K562 (cell line): ENCODE results near the gene GLRX. TPM values are rescaled to one million over a fixed set of nuclear protein-coding genes. Genes with fewer than 3 reads are reported as not detected.

Experiments used
- ATAC-seq: fragments of 200-7000 bp; cut with Tn5 transposase; 3 replicates; pipeline ENCODE4 v1.9.1; 2020; ENCODE audit warnings: moderate library complexity
- BruUV-seq: library from RNA; stranded (reverse); fragments of 400-500 nt; replicated peaks from 2 replicates; lab custom pipeline; 2021; lab: Mats Ljungman, UMichigan
- CTCF ChIA-PET: fragments of 300-600 bp; formaldehyde crosslinking; extraction: SDS; loops from one replicate; lab custom pipeline; 2021; ENCODE audit warnings: low intra/inter-chr PET ratio; lab: Yijun Ruan, JAX
- POLR2A ChIA-PET: fragments of 300-600, 350-650 bp; sonication (Branson Sonifier 250); formaldehyde crosslinking; extraction: SDS; loops from one replicate; lab custom pipeline; 2021; ENCODE audit warnings: antibody characterized with exemption, inconsistent platforms; lab: Yijun Ruan, JAX
- DNase-seq, 4 experiments: peaks; one replicate each; pipeline versions ENCODE4 v3.0.0 to v3.0.0-alpha.2; 2011 to 2018; ENCODE audit warnings: low spot score in 3 of 4, mixed read lengths in 3 of 4; ENCODE audit errors: extremely low read depth in 1 of 4
- FAIRE-seq: peaks from 2 replicates; lab custom pipeline; 2011; peaks lifted over from hg19 to GRCh38; lab: Jason Lieb, UNC
- H2AFZ ChIP-seq: 2 replicates; pipeline ENCODE4 v1.6.0; 2011; ENCODE audit warnings: low read depth, low read length, control low read depth, inconsistent platforms
- H3K27ac ChIP-seq: fragments of 200-600 bp; 3 replicates; pipeline ENCODE4 v1.8.0; 2011; ENCODE audit warnings: low read depth, mild to moderate bottlenecking, control low read depth, inconsistent platforms, low read length, moderate library complexity, mixed read lengths; ENCODE audit errors: extremely low read depth
- H3K27me3 ChIP-seq, 2 experiments: fragments of 300-600 bp in 1 of 2; 2 replicates in 1 of 2; 3 replicates in 1 of 2; pipeline versions ENCODE4 v1.6.0 to v1.8.0; 2011; ENCODE audit warnings: inconsistent platforms in 2 of 2, low read length in 2 of 2, mild to moderate bottlenecking in 1 of 2, mixed read lengths in 1 of 2, moderate library complexity in 1 of 2; ENCODE audit not compliant: control insufficient read depth in 2 of 2, insufficient read depth in 2 of 2
- H3K36me3 ChIP-seq: fragments of 300-600 bp; 3 replicates; pipeline ENCODE4 v1.8.0; 2011; ENCODE audit warnings: mild to moderate bottlenecking, low read length, inconsistent platforms; ENCODE audit not compliant: control insufficient read depth, insufficient read depth
- H3K4me1 ChIP-seq, 2 experiments: fragments of 200-600 bp in 1 of 2; replicated peaks in 1 of 2; 2 replicates in 1 of 2; 3 replicates in 1 of 2; pipeline versions ENCODE4 v1.5.1 to v1.8.0; 2011; ENCODE audit warnings: inconsistent platforms in 2 of 2, low read length in 2 of 2, mild to moderate bottlenecking in 1 of 2, mixed read lengths in 1 of 2, moderate library complexity in 1 of 2; ENCODE audit not compliant: control insufficient read depth in 2 of 2, insufficient read depth in 2 of 2
- H3K4me2 ChIP-seq: 2 replicates; pipeline ENCODE4 v1.6.1; 2011; ENCODE audit warnings: low read length, control low read depth, inconsistent platforms, mixed read lengths; ENCODE audit not compliant: insufficient read depth
- H3K4me3 ChIP-seq: fragments of 200-600 bp; sonication (generic), shearing (Covaris generic); 2 replicates; pipeline ENCODE4 v1.5.1; 2016; ENCODE audit warnings: control low read depth, inconsistent platforms
- H3K79me2 ChIP-seq: fragments of 200-600 bp; 3 replicates; pipeline ENCODE4 v1.8.0; 2011; ENCODE audit warnings: low read length, inconsistent platforms; ENCODE audit not compliant: control insufficient read depth, insufficient read depth
- H3K9ac ChIP-seq, 2 experiments: 2 replicates each; pipeline versions ENCODE4 v1.6.0 to v1.6.1; 2011; ENCODE audit warnings: low read depth in 2 of 2, low read length in 2 of 2, control low read depth in 1 of 2, inconsistent platforms in 1 of 2, mild to moderate bottlenecking in 1 of 2, mixed read lengths in 1 of 2; ENCODE audit not compliant: insufficient read depth in 1 of 2
- H3K9me1 ChIP-seq: one replicate; pipeline ENCODE4 v1.6.0; 2011; ENCODE audit warnings: inconsistent platforms, mild to moderate bottlenecking, low read length, moderate library complexity; ENCODE audit not compliant: control insufficient read depth, insufficient read depth
- H3K9me3 ChIP-seq: replicated peaks from 2 replicates; pipeline ENCODE4 v1.5.1; 2011; ENCODE audit warnings: low read depth, low read length, inconsistent platforms; ENCODE audit not compliant: control insufficient read depth, insufficient read depth
- H4K20me1 ChIP-seq: replicated peaks from 2 replicates; pipeline ENCODE4 v1.6.1; 2011; ENCODE audit warnings: low read length, inconsistent platforms, mixed read lengths; ENCODE audit not compliant: control insufficient read depth, insufficient read depth
- BACH1 ChIP-seq: fragments of 200-800 bp; sonication (Bioruptor generic); IDR thresholded peaks from 2 replicates; pipeline ENCODE4 v1.6.1; 2016; ENCODE audit warnings: missing genetic modification characterization, missing compliant biosample characterization
- CBX5 ChIP-seq: IDR thresholded peaks from 2 replicates; pipeline ENCODE4 v1.6.1; 2014; ENCODE audit warnings: low read depth, borderline replicate concordance
- DPF2 ChIP-seq: fragments of 450-650 bp; IDR thresholded peaks from 2 replicates; pipeline ENCODE4 v1.6.1; 2016
- E2F5 ChIP-seq: sonication (generic); formaldehyde crosslinking; IDR thresholded peaks from 2 replicates; pipeline ENCODE4 v1.8.0; 2022; ENCODE audit warnings: mild to moderate bottlenecking, missing genetic modification reagents
- ETV1 ChIP-seq: fragments of 450-650 bp; conservative IDR thresholded peaks from 2 replicates; pipeline ENCODE4 v1.6.1; 2016; ENCODE audit warnings: missing genetic modification characterization, control low read depth, low read depth, missing compliant biosample characterization
- FOXK2 ChIP-seq, 2 experiments: fragments of 450-650 bp; IDR thresholded peaks in 1 of 2; conservative IDR thresholded peaks in 1 of 2; 2 replicates each; pipeline ENCODE4 v1.6.1; 2016; ENCODE audit warnings: low read depth in 2 of 2, mild to moderate bottlenecking in 1 of 2
- HBP1 ChIP-seq: fragments of 450-650 bp; formaldehyde crosslinking; IDR thresholded peaks from 2 replicates; pipeline ENCODE4 v1.4.0; 2022; ENCODE audit warnings: missing genetic modification characterization
- HDAC2 ChIP-seq: fragments of 450-650 bp; IDR thresholded peaks from 2 replicates; pipeline ENCODE4 v1.6.1; 2016; ENCODE audit warnings: mild to moderate bottlenecking
- HDAC6 ChIP-seq: IDR thresholded peaks from 2 replicates; pipeline ENCODE4 v1.6.1; 2012; ENCODE audit warnings: low read depth, mild to moderate bottlenecking, control low read depth, inconsistent platforms, low read length, moderate library complexity
- HNRNPUL1 ChIP-seq: fragments of 200-400 bp; formaldehyde crosslinking; IDR thresholded peaks from 2 replicates; pipeline ENCODE4 v1.6.1; 2017; ENCODE audit warnings: low read length
- MAZ ChIP-seq, 2 experiments: fragments of 450-650 bp in 1 of 2; sonication (generic) in 1 of 2; formaldehyde crosslinking; IDR thresholded peaks in 1 of 2; conservative IDR thresholded peaks in 1 of 2; 2 replicates each; pipeline versions ENCODE4 v1.4.0 to v1.5.0; 2020; ENCODE audit warnings: mild to moderate bottlenecking in 1 of 2, missing genetic modification reagents in 1 of 2
- MTA2 ChIP-seq: fragments of 450-650 bp; IDR thresholded peaks from 2 replicates; pipeline ENCODE4 v1.6.1; 2016; ENCODE audit warnings: low read depth
- NR3C1 ChIP-seq: sonication (generic); formaldehyde crosslinking; IDR thresholded peaks from 2 replicates; pipeline ENCODE4 v1.8.1; 2022; ENCODE audit warnings: missing genetic modification reagents
- SIN3A ChIP-seq, 2 experiments: fragments of 150-350 bp in 1 of 2; IDR thresholded peaks; 2 replicates each; pipeline ENCODE4 v1.6.1; 2011 to 2016; ENCODE audit warnings: borderline replicate concordance in 2 of 2, low read depth in 2 of 2, low read length in 2 of 2, mild to moderate bottlenecking in 2 of 2, moderate library complexity in 2 of 2; ENCODE audit not compliant: control insufficient read depth in 1 of 2
- SIX5 ChIP-seq, 2 experiments: IDR thresholded peaks; 2 replicates each; pipeline ENCODE4 v1.6.1; 2011; ENCODE audit warnings: low read length in 2 of 2, borderline replicate concordance in 1 of 2, low read depth in 1 of 2, mild to moderate bottlenecking in 1 of 2, moderate library complexity in 1 of 2; ENCODE audit not compliant: insufficient read depth in 1 of 2
- SNAPC5 ChIP-seq: fragments of 250-450 bp; sonication (Bioruptor Pico); IDR thresholded peaks from 2 replicates; pipeline ENCODE4 v1.8.0; 2021; ENCODE audit warnings: moderate library complexity, mild to moderate bottlenecking, inconsistent platforms
- ZBED1 ChIP-seq: IDR thresholded peaks from 2 replicates; pipeline ENCODE4 v1.6.1; 2014
- ZFP30 ChIP-seq: fragments of 250-450 bp; sonication (Bioruptor Pico); IDR thresholded peaks from 2 replicates; pipeline ENCODE4 v1.8.0; 2022; ENCODE audit warnings: moderate library complexity, mild to moderate bottlenecking, inconsistent platforms, borderline replicate concordance
- ZKSCAN8 ChIP-seq: fragments of 200-800 bp; sonication (Bioruptor generic); IDR thresholded peaks from 2 replicates; pipeline ENCODE4 v1.6.1; 2016; ENCODE audit warnings: missing genetic modification characterization, missing compliant biosample characterization
- ZNF316 ChIP-seq: fragments of 450-650 bp; IDR thresholded peaks from 2 replicates; pipeline ENCODE4 v1.6.1; 2016
- ZNF511 ChIP-seq: sonication (generic); formaldehyde crosslinking; IDR thresholded peaks from 2 replicates; pipeline ENCODE4 v1.8.0; 2022; ENCODE audit warnings: mild to moderate bottlenecking, missing genetic modification reagents
- WGBS: fragments of 100-300 bp; shearing (Covaris generic); methylation state at CpG from one replicate; pipeline ENCODE4 v1.1.6; 2016; ENCODE audit warnings: low coverage, mixed read lengths; ENCODE audit not compliant: insufficient coverage; ENCODE audit errors: missing lambda C conversion rate; 5-methylcytosine and 5-hydroxymethylcytosine counted together
- in situ Hi-C: fragments of 300-500 bp; cut with MboI; formaldehyde crosslinking; loops from 4 replicates; pipeline ENCODE4 v1.15.0; 2018; ENCODE audit warnings: inconsistent platforms, mixed read lengths
- intact Hi-C: fragments of 100-400 bp; cut with micrococcal nuclease; formaldehyde crosslinking; loops from 2 replicates; pipeline ENCODE4 v1.14.2; 2022
- polyA plus RNA-seq, 8 experiments: library from polyadenylated mRNA; depleted of rRNA in 4 of 8; stranded (reverse) in 5 of 8; unstranded in 3 of 8; fragments of >200 nt; fragmentation: Nextera tagmentation in 2 of 8; fragmentation: Illumina TruSeq in 1 of 8; extraction: Ambion mirVana in 2 of 8; extraction: Trizol in 1 of 8; gene quantifications; 2 replicates each; pipeline versions ENCODE4 v1.2.1 to v1.2.3, GENCODE V29; 2011 to 2014; ENCODE audit warnings: inconsistent platforms in 1 of 8, missing spikeins in 1 of 8
- total RNA-seq, 7 experiments: library from RNA; depleted of rRNA in 6 of 7; stranded (reverse); fragments of >200 nt in 6 of 7; fragmentation: Illumina TruSeq in 2 of 7; extraction: Trizol in 2 of 7; gene quantifications; 2 replicates each; pipeline versions ENCODE4 v1.2.1 to v1.2.3, GENCODE V29; 2011 to 2021; ENCODE audit warnings: low replicate concordance in 1 of 7

GLRX gene
- total and polyA plus RNA-seq, 9 of the 15 experiments (the other 6 are each of a cell fraction or from before 2014, with no cell fraction given): 2.3 to 11.2 (median 4.6) TPM

- BruUV-seq: no TSS peak
- ATAC-seq: peak; percentile 9
- no peaks in the 10 kb centered on the region for H3K9me3 ChIP-seq
- intact Hi-C loops (no loop called here), in situ Hi-C loops (no loop called here)
- no peaks in the 10 kb centered on the region for H3K79me2 ChIP-seq
- peak overlapping the region; percentile 80 for H3K4me2 ChIP-seq
- peak overlapping the region; percentile 95 for H2AFZ ChIP-seq
- POLR2A ChIA-PET: interaction anchor here (0.5 to 1.5 kb wide), 9 partner anchors 9 to 176 kb away, joined by 3 to 6 read pairs (median 3); partner anchors contain the start of gene RFESD
- CTCF ChIA-PET: no interaction called here
- no peak for FAIRE-seq
- H3K27ac ChIP-seq: peak overlapping the region; percentile 41
- H3K9me1 ChIP-seq: peaks cover 6% of the 10 kb centered on the region
- peak in 1 of 4 experiments; percentile 10 for DNase-seq
- H4K20me1 ChIP-seq: no peaks in the 10 kb centered on the region
- H3K9ac ChIP-seq: peak overlapping the region; percentile 32 to 52; a peak in 3 of 4 replicates
- H3K36me3 ChIP-seq: no peaks in the 10 kb centered on the region
- no peaks in the 10 kb centered on the region for H3K27me3 ChIP-seq
- H3K4me3 ChIP-seq: no peak overlapping the region
- 18% methylated on average over 7 of the region's 7 CpGs for WGBS
- H3K4me1 ChIP-seq: peaks cover 38 to 44% of the 10 kb centered on the region in 2 experiments
- TF ChIP-seq BACH1 (tag) (peak; percentile 42; the same call in 1 of the 2 replicates), ZFP30 (CRISPR knock-in tag) (no peak), HBP1 (CRISPR knock-in tag) (no peak), SIN3A (IDR thresholded peaks at IDR 0.05; ENCODE audit: borderline replicate concordance in 2 of 2, control insufficient read depth in 1 of 2, low read depth in 2 of 2, low read length in 2 of 2) (0 out of 4 replicates have a peak, but pooled peaks of 1 of the 2 experiments have one; percentile 7), HDAC6 (no peak), ZNF316 (no peak), FOXK2 (conservative IDR thresholded peaks at IDR 0.05 in 1 of 2, IDR thresholded peaks at IDR 0.05 in 1 of 2; ENCODE audit: low read depth in 2 of 2) (no peak), HNRNPUL1 (no peak), SIX5 (IDR thresholded peaks at IDR 0.05; ENCODE audit: borderline replicate concordance in 1 of 2, insufficient read depth in 1 of 2, low read depth in 1 of 2, low read length in 2 of 2) (no peak), E2F5 (no peak), MTA2 (no peak), ZKSCAN8 (CRISPR knock-in tag) (no peak), SNAPC5 (CRISPR knock-in tag) (no peak), NR3C1 (CRISPR knock-in tag) (no peak), ZBED1 (no peak), ETV1 (tag) (0 out of 2 replicates have a peak, but pooled peaks have one; percentile 10), DPF2 (no peak), HDAC2 (peak; percentile 35; the same call in 1 of the 2 replicates), MAZ (CRISPR knock-in tag; conservative IDR thresholded peaks at IDR 0.05 in 1 of 2, IDR thresholded peaks at IDR 0.05 in 1 of 2) (peak in 1 of 2 experiments; percentile 5; a peak in 1 of 4 replicates), ZNF511 (no peak), CBX5 (no peak)
Observed at GRCh38 chr5:95823218-95823737, 752 bp upstream of the GLRX start.
